PC-9 (cell line): ENCODE measurements around the gene PNLIPRP2.

ENCODE experiments used
- EZH2 ChIP-seq: fragments of 200-600 bp; sonication (generic); IDR thresholded peaks from 2 replicates; pipeline ENCODE4 v1.8.0; 2017; ENCODE audit warnings: antibody characterized with exemption, low read depth
- TF ChIP-seq, protein P1 (sequence below): fragments of 200-600 bp; sonication (generic); conservative IDR thresholded peaks from 2 replicates; pipeline ENCODE4 v1.6.1; 2017; ENCODE audit warnings: mixed run types, antibody characterized with exemption, mild to moderate bottlenecking, moderate library complexity

DNA sequence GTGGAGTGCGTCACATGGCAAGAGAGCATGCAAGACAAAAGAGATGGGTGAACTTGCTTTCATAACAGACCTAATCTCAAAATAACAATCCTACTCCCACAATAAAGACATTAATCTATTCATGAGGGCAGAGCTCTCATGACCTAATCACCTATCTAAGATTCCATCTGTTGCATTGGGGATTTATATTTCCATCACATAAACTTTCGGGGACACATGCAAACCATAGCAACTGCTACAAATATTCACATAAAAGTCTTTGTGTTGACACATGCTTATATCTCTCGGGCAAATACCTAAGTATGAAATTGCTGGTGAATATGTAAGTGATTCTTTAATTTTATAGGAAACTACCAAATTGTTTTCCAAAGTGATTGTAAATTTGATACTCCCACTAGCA is 46.0 kb upstream of the PNLIPRP2 start:
- TF ChIP-seq, protein P1, sequence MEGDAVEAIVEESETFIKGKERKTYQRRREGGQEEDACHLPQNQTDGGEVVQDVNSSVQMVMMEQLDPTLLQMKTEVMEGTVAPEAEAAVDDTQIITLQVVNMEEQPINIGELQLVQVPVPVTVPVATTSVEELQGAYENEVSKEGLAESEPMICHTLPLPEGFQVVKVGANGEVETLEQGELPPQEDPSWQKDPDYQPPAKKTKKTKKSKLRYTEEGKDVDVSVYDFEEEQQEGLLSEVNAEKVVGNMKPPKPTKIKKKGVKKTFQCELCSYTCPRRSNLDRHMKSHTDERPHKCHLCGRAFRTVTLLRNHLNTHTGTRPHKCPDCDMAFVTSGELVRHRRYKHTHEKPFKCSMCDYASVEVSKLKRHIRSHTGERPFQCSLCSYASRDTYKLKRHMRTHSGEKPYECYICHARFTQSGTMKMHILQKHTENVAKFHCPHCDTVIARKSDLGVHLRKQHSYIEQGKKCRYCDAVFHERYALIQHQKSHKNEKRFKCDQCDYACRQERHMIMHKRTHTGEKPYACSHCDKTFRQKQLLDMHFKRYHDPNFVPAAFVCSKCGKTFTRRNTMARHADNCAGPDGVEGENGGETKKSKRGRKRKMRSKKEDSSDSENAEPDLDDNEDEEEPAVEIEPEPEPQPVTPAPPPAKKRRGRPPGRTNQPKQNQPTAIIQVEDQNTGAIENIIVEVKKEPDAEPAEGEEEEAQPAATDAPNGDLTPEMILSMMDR, result no peak
- no peak for TF ChIP-seq EZH2
